ENCODE measurements around the gene C17orf107. TPM values are rescaled to one million over a fixed set of nuclear protein-coding genes. Genes with fewer than 3 reads are reported as not detected.

The C17orf107 gene
- total and polyA plus RNA-seq, 5 donors from 2014 or later: 1.1 to 45.6 (median 1.3) TPM

DNA sequence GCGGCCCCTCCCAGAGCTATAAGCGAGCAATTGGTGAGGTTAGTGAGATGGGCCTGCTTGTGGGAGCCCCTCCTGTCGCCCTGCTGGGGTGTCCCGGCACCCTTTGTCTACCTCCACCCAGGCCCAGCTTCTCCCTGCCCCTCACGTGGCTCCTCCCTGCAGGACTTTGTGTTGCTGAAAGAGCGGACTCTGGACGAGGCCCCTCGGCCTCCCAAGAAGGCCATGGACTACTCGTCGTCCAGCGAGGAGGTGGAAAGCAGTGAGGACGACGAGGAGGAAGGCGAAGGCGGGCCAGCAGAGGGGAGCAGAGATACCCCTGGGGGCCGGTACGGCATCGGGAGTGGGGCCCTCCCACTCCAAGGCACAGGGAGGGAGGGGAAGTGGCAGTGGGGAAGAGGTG is 6.1 kb upstream of the C17orf107 start:
- Histone ChIP-seq H3K9me3 (ENCODE audit: control insufficient read depth in 2 of 2, low read length in 2 of 2) (no peaks in the 10 kb centered on the region), H3K27me3 (ENCODE audit: control insufficient read depth, insufficient read depth, low read length) (no peaks in the 10 kb centered on the region), H3K27ac (ENCODE audit: insufficient read depth, low read length, poor library complexity, severe bottlenecking) (no peak overlapping the region), H3K4me3 (ENCODE audit: low read depth, low read length) (no peak overlapping the region), H3K36me3 (ENCODE audit: control insufficient read depth, insufficient read depth, low read length) (peaks cover 56% of the 10 kb centered on the region), H3K4me1 (ENCODE audit: control insufficient read depth, insufficient read depth, low read length, poor library complexity, severe bottlenecking) (peaks cover under 1% of the 10 kb centered on the region)
- Mint-ChIP-seq H3K4me1 (peaks cover 0 to 6% (median 2%) of the 10 kb centered on the region in 4 donors), H3K27me3 (no peaks in the 10 kb centered on the region), H3K9me3 (no peaks in the 10 kb centered on the region), H3K4me3 (no peak overlapping the region), H3K27ac (no peak overlapping the region), H3K36me3 (peaks cover 15% of the 10 kb centered on the region)
- DNase-seq (no peak), ATAC-seq (ENCODE audit: low read depth in 2 of 2) (no peak)

DNA sequence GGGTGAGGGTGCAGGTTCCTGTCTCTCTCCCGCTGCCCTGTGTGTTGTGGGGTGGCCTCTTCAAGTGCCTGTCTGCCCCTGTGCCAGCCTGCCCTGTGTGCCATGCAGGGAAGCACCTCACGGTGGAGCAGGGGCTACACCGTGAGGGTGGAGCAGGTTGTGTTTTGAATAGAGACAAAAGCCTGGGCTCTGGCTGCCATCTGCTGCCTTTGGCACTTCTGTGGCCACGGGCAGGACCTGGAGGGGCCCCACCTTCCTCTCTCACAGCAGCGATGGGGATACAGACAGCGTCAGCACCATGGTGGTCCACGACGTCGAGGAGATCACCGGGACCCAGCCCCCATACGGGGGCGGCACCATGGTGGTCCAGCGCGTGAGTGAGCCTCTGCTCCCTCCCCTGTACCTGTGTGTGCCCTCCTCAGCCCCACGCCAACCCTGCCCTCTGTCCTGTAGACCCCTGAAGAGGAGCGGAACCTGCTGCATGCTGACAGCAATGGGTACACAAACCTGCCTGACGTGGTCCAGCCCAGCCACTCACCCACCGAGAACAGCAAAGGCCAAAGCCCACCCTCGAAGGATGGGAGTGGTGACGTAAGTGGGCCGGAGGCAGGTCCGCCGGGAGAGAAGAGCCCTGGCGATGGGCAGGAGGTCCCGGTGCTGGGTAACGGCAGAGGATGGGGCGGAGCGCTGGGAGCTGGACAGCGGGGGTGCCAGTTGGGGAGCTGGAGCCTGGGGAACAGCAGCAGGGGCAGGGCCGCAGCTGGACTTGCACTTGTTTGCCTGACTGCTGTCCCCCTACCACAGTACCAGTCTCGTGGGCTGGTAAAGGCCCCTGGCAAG is 5.4 kb upstream of the C17orf107 start:
- Mint-ChIP-seq H3K27me3 (no peaks in the 10 kb centered on the region), H3K4me3 (no peak overlapping the region)

DNA sequence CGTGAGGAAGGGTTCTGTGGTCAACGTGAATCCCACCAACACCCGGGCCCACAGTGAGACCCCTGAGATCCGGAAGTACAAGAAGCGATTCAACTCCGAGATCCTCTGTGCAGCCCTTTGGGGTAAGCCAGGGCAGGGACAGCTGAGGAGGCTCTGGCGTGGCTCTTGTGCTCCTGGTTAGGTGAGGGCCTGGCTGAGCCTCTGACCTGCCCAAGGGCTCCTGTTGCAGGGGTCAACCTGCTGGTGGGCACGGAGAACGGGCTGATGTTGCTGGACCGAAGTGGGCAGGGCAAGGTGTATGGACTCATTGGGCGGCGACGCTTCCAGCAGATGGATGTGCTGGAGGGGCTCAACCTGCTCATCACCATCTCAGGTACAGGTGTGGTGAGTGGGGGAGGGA is 4.2 kb upstream of the C17orf107 start:
- H3K36me3 ChIP-seq (ENCODE audit: control insufficient read depth, insufficient read depth, low read length): peaks cover 55% of the 10 kb centered on the region
- H3K4me3 Mint-ChIP-seq: no peak overlapping the region
- ATAC-seq (ENCODE audit: low read depth in 2 of 2): no peak
- no peaks in the 10 kb centered on the region for H3K27me3 ChIP-seq (ENCODE audit: control insufficient read depth, insufficient read depth, low read length)
- DNase-seq: no peak
- no peak overlapping the region for H3K27ac ChIP-seq (ENCODE audit: insufficient read depth, low read length, poor library complexity, severe bottlenecking)
- H3K4me1 ChIP-seq (ENCODE audit: control insufficient read depth, insufficient read depth, low read length, poor library complexity, severe bottlenecking): peaks cover 17% of the 10 kb centered on the region
- no peak overlapping the region for H3K27ac Mint-ChIP-seq
- peaks cover 10% of the 10 kb centered on the region for H3K36me3 Mint-ChIP-seq
- no peaks in the 10 kb centered on the region for H3K9me3 Mint-ChIP-seq
- peaks cover 9% of the 10 kb centered on the region for H3K27me3 Mint-ChIP-seq
- no peaks in the 10 kb centered on the region for H3K9me3 ChIP-seq (ENCODE audit: control insufficient read depth in 2 of 2, low read length in 2 of 2)
- peaks cover 0 to 14% (median 5%) of the 10 kb centered on the region in 4 donors for H3K4me1 Mint-ChIP-seq
- no peak overlapping the region for H3K4me3 ChIP-seq (ENCODE audit: low read depth, low read length)

More for the DNA sequence above, 5.4 kb upstream of the C17orf107 start:
- Mint-ChIP-seq H3K4me1 (peaks cover 0 to 9% (median 3%) of the 10 kb centered on the region in 4 donors), H3K36me3 (peaks cover 14% of the 10 kb centered on the region), H3K27ac (no peak overlapping the region), H3K9me3 (no peaks in the 10 kb centered on the region)
- no peak overlapping the region for H3K27ac ChIP-seq (ENCODE audit: insufficient read depth, low read length, poor library complexity, severe bottlenecking)
- no peaks in the 10 kb centered on the region for H3K27me3 ChIP-seq (ENCODE audit: control insufficient read depth, insufficient read depth, low read length)
- no peaks in the 10 kb centered on the region for H3K9me3 ChIP-seq (ENCODE audit: control insufficient read depth in 2 of 2, low read length in 2 of 2)
- DNase-seq (no peak), ATAC-seq (ENCODE audit: low read depth in 2 of 2) (no peak)
- H3K4me3 ChIP-seq (ENCODE audit: low read depth, low read length): no peak overlapping the region
- peaks cover 7% of the 10 kb centered on the region for H3K4me1 ChIP-seq (ENCODE audit: control insufficient read depth, insufficient read depth, low read length, poor library complexity, severe bottlenecking)
- H3K36me3 ChIP-seq (ENCODE audit: control insufficient read depth, insufficient read depth, low read length): peaks cover 56% of the 10 kb centered on the region

DNA sequence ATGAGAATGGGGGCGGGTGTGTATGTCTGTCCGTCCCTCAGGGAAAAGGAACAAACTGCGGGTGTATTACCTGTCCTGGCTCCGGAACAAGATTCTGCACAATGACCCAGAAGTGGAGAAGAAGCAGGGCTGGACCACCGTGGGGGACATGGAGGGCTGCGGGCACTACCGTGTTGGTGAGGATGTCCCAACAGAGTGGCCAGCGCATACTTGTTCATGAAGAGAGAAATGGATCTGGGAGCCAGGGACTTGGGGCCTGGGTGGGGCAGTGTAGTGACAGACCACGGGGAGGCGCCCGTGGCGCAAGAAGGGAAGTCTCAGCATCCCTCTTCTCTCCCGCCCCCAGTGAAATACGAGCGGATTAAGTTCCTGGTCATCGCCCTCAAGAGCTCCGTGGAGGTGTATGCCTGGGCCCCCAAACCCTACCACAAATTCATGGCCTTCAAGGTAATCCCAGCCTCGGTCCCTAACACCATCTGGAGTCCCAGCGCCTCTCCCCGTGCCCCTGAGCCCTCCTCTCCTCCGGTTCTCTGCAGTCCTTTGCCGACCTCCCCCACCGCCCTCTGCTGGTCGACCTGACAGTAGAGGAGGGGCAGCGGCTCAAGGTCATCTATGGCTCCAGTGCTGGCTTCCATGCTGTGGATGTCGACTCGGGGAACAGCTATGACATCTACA is 3.5 kb upstream of the C17orf107 start:
- Mint-ChIP-seq H3K36me3 (peaks cover 10% of the 10 kb centered on the region), H3K27ac (peak overlapping the region in 1 of 3 donors; percentile 6), H3K4me1 (peaks cover 0 to 17% (median 7%) of the 10 kb centered on the region in 4 donors), H3K9me3 (no peaks in the 10 kb centered on the region), H3K27me3 (peaks cover 14% of the 10 kb centered on the region), H3K4me3 (peak overlapping the region in 1 of 4 donors; percentile 15)
- peaks cover 49% of the 10 kb centered on the region for H3K36me3 ChIP-seq (ENCODE audit: control insufficient read depth, insufficient read depth, low read length)
- ATAC-seq (ENCODE audit: low read depth in 2 of 2) (no peak), DNase-seq (no peak)
- no peak overlapping the region for H3K4me3 ChIP-seq (ENCODE audit: low read depth, low read length)
- H3K27me3 ChIP-seq (ENCODE audit: control insufficient read depth, insufficient read depth, low read length): no peaks in the 10 kb centered on the region
- no peak overlapping the region for H3K27ac ChIP-seq (ENCODE audit: insufficient read depth, low read length, poor library complexity, severe bottlenecking)
- peaks cover 23% of the 10 kb centered on the region for H3K4me1 ChIP-seq (ENCODE audit: control insufficient read depth, insufficient read depth, low read length, poor library complexity, severe bottlenecking)
- H3K9me3 ChIP-seq (ENCODE audit: control insufficient read depth in 2 of 2, low read length in 2 of 2): no peaks in the 10 kb centered on the region

DNA sequence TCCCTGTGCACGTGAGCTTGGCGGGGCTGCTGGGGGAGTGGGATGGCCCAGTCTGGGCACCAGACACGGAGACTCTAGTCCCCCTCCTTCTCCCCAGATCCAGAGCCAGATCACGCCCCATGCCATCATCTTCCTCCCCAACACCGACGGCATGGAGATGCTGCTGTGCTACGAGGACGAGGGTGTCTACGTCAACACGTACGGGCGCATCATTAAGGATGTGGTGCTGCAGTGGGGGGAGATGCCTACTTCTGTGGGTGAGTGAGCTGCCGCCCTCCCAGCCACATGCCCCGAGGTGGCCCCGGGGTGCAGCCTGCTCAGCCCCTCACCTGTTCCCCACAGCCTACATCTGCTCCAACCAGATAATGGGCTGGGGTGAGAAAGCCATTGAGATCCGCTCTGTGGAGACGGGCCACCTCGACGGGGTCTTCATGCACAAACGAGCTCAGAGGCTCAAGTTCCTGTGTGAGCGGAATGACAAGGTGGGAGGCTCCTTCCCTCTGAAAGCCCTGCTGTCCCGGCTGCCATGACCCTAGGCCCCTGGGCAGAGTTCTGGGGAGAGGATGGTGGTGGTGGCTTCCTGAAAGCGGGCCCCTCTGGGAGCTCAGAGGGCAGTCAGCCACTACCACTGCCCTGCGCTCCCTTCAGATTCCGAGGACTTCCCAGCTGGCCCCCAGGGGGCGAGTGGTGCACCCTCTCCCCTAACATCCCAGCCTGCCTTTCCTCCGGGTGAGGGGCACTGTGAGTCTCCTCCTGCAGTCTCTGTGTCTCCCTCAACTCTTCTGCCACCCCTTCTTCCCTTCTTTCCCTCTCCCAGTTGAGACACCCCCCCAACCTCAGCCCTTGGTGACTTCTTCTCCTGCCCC is 2.8 kb upstream of the C17orf107 start:
- no peak overlapping the region for H3K4me3 Mint-ChIP-seq
- H3K4me1 ChIP-seq (ENCODE audit: control insufficient read depth, insufficient read depth, low read length, poor library complexity, severe bottlenecking): peaks cover 27% of the 10 kb centered on the region
- H3K27me3 Mint-ChIP-seq: peaks cover 15% of the 10 kb centered on the region
- peaks cover 41% of the 10 kb centered on the region for H3K36me3 ChIP-seq (ENCODE audit: control insufficient read depth, insufficient read depth, low read length)
- no peaks in the 10 kb centered on the region for H3K9me3 Mint-ChIP-seq
- ATAC-seq (ENCODE audit: low read depth in 2 of 2) (no peak), DNase-seq (no peak)
- peak overlapping the region in 1 of 3 donors; percentile 20 for H3K27ac Mint-ChIP-seq
- no peak overlapping the region for H3K27ac ChIP-seq (ENCODE audit: insufficient read depth, low read length, poor library complexity, severe bottlenecking)
- H3K36me3 Mint-ChIP-seq: peaks cover 10% of the 10 kb centered on the region
- H3K4me1 Mint-ChIP-seq: peaks cover 0 to 22% (median 9%) of the 10 kb centered on the region in 4 donors
- H3K4me3 ChIP-seq (ENCODE audit: low read depth, low read length): no peak overlapping the region
- H3K27me3 ChIP-seq (ENCODE audit: control insufficient read depth, insufficient read depth, low read length): no peaks in the 10 kb centered on the region
- H3K9me3 ChIP-seq (ENCODE audit: control insufficient read depth in 2 of 2, low read length in 2 of 2): no peaks in the 10 kb centered on the region

DNA sequence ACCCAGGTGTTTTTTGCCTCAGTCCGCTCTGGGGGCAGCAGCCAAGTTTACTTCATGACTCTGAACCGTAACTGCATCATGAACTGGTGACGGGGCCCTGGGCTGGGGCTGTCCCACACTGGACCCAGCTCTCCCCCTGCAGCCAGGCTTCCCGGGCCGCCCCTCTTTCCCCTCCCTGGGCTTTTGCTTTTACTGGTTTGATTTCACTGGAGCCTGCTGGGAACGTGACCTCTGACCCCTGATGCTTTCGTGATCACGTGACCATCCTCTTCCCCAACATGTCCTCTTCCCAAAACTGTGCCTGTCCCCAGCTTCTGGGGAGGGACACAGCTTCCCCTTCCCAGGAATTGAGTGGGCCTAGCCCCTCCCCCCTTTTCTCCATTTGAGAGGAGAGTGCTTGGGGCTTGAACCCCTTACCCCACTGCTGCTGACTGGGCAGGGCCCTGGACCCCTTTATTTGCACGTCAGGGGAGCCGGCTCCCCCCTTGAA is 2.1 kb upstream of the C17orf107 start:
- Mint-ChIP-seq H3K9me3 (no peaks in the 10 kb centered on the region), H3K27me3 (peaks cover 15% of the 10 kb centered on the region), H3K4me1 (peaks cover 0 to 28% (median 9%) of the 10 kb centered on the region in 4 donors), H3K27ac (peak overlapping the region in 1 of 3 donors; percentile 20), H3K36me3 (peaks cover 10% of the 10 kb centered on the region), H3K4me3 (peak overlapping the region in 1 of 4 donors; percentile 10)
- Histone ChIP-seq H3K27me3 (ENCODE audit: control insufficient read depth, insufficient read depth, low read length) (no peaks in the 10 kb centered on the region), H3K36me3 (ENCODE audit: control insufficient read depth, insufficient read depth, low read length) (peaks cover 38% of the 10 kb centered on the region), H3K4me1 (ENCODE audit: control insufficient read depth, insufficient read depth, low read length, poor library complexity, severe bottlenecking) (peaks cover 27% of the 10 kb centered on the region), H3K9me3 (ENCODE audit: control insufficient read depth in 2 of 2, low read length in 2 of 2) (no peaks in the 10 kb centered on the region), H3K27ac (ENCODE audit: insufficient read depth, low read length, poor library complexity, severe bottlenecking) (no peak overlapping the region), H3K4me3 (ENCODE audit: low read depth, low read length) (no peak overlapping the region)
- DNase-seq (no peak), ATAC-seq (ENCODE audit: low read depth in 2 of 2) (no peak)

DNA sequence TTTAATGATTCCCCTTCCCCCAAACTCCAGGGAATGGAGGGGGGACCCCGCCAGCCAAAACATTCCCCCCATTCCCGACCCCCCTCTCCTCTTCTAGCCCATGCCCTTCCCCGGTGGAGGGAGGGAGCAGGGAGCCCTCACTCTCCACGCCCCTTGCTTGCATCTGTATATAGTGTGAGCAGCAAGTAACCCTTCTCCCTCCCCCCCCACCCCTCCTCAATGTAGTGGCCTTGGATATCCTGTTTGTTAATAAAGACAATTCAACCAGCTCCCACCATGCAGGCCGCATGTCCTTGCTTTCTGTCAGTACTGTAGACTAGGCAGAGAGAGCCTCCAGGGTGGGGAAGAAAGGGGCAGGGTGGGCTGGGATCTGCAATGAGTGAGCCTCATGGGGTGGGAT is 1.6 kb upstream of the C17orf107 start:
- Histone ChIP-seq H3K27ac (ENCODE audit: insufficient read depth, low read length, poor library complexity, severe bottlenecking) (no peak overlapping the region), H3K36me3 (ENCODE audit: control insufficient read depth, insufficient read depth, low read length) (peaks cover 38% of the 10 kb centered on the region), H3K27me3 (ENCODE audit: control insufficient read depth, insufficient read depth, low read length) (no peaks in the 10 kb centered on the region), H3K4me3 (ENCODE audit: low read depth, low read length) (no peak overlapping the region), H3K9me3 (ENCODE audit: control insufficient read depth in 2 of 2, low read length in 2 of 2) (no peaks in the 10 kb centered on the region), H3K4me1 (ENCODE audit: control insufficient read depth, insufficient read depth, low read length, poor library complexity, severe bottlenecking) (peaks cover 33% of the 10 kb centered on the region)
- Mint-ChIP-seq H3K4me1 (peaks cover 0 to 33% (median 12%) of the 10 kb centered on the region in 4 donors), H3K36me3 (peaks cover 10% of the 10 kb centered on the region), H3K9me3 (peaks cover 0 to 2% (median 0%) of the 10 kb centered on the region in 7 donors), H3K27ac (peak overlapping the region in 1 of 3 donors; percentile 85), H3K4me3 (peak overlapping the region in 3 of 4 donors; percentile 10 to 85 (median 79)), H3K27me3 (peaks cover 15% of the 10 kb centered on the region)
- ATAC-seq (ENCODE audit: low read depth in 2 of 2) (no peak), DNase-seq (no peak)
